HG03066 (cell line): Measurements from ENCODE around the gene SPOP.

Experiments used
- ATAC-seq: cut with Tn5 transposase; IDR thresholded peaks from one replicate; pipeline ENCODE4 v1.9.1; 2021; ENCODE audit warnings: low read depth; ENCODE audit not compliant: unreplicated experiment

The SPOP gene

GRCh38 chr17:49589577-49589927, 88.3 kb downstream of the SPOP start:
- no peak for ATAC-seq

DNA sequence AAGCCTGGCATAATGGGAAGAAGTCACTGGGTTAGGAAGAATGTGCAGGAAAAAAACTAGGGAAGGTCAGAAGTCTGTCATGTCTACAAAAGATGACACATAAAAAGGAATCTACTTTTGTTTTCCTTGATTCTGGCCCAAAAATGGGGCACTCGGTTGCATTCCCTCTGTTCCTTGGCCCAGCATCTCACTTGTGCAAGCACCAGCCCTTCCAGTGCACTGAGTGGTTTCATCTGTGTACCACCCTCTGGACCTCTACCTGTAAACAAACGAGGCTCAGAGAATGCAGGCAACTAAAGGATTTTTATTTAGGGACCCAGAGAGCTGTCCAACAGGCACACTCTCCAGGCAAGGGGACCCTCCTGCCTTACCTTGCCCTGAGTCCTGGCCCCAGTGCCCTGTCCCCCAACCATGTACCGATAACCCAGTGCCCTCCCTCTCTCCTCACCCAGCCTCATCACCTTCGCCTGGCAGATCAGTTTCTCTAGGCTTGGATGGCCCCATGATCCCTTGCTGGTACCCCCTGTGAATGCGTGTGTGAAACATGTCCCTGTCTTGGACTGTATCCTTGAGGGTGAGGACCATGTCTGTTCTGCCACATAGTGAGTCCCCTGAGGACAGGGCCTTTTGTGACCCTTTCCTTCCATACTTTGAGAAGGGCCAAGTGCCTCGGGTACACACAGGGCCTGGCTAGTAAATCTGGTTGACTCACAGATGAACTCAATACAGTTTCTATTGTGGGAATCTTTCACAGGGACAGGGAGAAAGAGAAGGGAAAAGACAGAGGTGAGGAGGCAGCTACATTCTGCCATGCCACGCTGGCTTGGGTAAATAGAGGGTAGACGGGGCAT, 88.9 kb downstream of the SPOP start:
- ATAC-seq = no peak

DNA sequence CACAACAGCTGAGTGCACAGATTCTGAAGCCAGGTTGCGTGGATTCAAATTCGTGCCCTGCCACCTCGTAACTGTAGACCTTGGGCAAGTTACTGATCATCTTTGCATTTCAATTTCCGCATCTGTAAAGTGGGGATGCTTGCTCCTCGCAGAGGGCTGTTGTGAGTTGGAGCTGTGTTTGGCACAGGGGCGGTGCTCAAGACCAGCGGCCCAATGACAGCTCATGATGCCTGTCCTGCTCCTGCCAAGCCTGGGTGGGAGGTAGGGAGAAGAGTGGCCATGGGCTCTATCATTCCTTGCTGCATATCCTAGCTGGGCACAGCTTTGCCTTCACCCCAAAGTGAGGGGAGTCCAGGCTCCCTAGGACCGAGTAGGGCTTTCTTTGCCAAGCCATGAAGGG, 89.6 kb downstream of the SPOP start:
- ATAC-seq = no peak

GRCh38 chr17:49587366-49588073, 90.4 kb downstream of the SPOP start:
- ATAC-seq = no peak

GRCh38 chr17:49585422-49586027, 92.4 kb downstream of the SPOP start:
- ATAC-seq = no peak

DNA sequence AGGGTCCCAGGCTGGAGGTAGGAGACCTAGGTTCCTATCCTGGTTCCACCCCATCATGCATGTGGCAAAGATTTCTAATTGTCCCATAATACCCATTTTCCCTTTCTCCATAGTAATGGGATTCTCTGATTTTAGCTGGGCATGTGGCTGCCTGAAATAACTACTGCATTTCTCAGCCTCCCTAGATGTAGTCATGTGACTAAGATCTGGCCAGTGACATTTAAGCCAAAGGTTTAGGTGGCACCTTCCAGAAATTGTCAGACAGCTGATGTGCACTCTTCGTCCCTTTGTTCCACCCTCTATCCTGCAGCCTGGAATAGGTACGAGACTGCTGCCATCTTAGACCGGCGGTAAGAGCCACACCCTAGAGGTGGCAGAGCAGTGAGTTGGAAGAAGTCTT, 94.0 kb downstream of the SPOP start:
- ATAC-seq = no peak

DNA sequence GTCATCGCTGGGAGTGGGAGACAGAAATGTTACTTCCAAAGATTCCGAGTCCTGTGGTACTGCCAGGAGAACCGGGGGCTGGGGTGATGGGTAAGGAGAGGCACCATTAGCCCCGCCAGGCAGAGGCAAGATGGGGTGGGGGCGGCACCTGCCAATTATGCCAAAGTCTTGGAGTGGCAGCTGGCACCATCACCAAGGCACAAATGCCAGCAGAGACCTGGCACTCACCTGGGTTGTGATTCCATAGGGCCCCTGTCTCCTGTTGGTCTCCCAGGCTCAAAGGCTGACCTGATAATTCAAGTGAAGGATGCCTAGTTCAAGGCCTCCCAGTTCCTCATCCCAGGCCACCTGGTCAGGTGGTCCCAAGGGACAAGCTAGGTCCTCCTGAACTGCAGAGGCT, 94.7 kb downstream of the SPOP start:
- no peak for ATAC-seq

DNA sequence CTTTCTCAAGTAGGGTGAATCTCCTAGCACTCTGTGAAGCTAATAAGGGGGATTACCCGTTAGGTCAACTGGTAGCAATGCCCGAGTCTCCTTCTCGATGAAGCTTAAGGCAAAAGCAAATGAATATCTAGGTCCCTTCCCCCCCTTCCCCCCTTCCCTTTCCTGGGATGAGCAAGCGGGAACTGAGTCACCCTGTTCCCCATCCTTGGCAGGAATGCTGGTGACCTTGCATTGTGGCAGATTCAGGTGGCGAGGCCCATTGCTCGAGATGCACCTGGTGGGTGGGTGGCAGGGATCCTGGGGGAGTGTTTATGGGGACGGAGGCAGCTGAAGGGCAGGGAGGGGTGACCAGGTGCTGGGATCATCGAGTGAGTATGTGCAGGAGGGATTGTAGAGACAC, 95.1 kb downstream of the SPOP start:
- ATAC-seq = no peak

DNA sequence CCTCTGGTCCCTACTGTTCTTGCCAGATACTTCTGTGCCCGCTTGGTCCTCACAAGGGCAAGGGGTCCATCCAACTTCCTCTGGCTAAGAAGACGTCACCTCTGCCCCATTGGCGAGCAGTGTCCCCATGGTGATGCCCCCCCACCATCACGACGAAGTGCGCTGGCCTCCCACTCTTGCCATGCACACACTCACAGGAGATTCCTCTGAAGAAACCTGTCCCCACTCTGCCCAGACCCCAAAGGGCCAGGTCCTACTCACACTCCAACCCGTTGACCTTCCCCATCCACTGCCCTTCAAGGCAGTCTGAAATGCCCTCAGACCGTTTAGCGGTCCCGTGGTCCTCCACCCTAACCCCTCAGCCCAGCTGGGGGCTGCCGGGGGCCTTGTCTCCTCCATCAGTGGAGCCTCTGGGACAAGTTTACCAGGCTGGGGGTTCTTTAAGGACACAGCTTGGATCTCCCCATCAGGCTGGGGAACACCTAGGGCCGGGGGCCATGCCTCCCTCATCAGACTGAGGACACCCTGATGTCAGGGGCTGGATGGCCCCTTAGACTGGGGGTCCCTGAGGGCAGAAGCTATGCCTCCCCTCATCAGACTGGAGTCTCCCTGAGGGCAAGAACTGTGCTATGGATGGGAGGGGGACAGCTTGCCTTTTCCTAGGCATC, 95.7 kb downstream of the SPOP start:
- no peak for ATAC-seq

GRCh38 chr17:49581648-49581998, 96.3 kb downstream of the SPOP start:
- ATAC-seq = no peak

DNA sequence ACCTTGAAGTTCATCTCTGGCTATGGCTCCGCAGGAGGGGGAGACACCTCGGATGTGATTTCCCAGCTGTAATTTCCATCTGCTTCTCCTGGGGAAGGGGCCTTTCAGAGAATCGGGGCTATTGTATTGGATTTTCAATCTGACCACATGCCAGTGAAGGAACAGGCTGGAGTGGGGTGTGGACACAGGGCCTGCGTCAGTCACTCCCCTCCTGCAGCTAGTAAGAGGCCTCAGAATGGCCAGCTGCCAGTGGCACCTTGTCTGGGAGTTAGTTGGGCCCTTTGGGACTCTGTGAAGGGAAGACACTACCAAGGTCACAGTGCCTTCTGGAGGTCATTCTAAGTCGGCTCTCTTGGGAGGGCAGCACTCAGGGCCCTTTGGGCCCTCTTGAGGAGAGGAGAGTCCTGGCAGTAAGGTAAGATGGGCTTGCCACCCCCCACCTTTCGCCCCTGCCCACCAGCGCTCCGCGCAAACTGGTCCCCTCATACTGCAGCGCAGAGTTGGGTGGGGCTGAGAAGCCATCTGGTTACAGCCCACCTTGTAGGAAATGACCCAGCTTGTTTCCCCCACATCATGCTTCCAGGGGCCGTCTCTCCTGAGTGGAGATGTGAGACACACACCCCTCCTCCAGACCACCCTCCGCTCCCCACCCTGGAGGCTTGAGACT, 96.8 kb downstream of the SPOP start:
- ATAC-seq = no peak

- ATAC-seq = no peak
Measured at GRCh38 chr17:49580055-49580721, 97.7 kb downstream of the SPOP start.

- no peak for ATAC-seq
Measured at GRCh38 chr17:49579522-49579921, 98.4 kb downstream of the SPOP start.

DNA sequence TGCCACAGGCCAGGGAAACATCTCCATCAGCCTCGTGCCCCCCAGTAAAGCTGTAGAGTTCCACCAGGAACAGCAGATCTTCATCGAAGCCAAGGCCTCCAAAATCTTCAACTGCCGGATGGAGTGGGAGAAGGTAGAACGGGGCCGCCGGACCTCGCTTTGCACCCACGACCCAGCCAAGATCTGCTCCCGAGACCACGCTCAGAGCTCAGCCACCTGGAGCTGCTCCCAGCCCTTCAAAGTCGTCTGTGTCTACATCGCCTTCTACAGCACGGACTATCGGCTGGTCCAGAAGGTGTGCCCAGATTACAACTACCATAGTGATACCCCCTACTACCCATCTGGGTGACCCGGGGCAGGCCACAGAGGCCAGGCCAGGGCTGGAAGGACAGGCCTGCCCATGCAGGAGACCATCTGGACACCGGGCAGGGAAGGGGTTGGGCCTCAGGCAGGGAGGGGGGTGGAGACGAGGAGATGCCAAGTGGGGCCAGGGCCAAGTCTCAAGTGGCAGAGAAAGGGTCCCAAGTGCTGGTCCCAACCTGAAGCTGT, 98.9 kb downstream of the SPOP start:
- ATAC-seq = no peak

GRCh38 chr17:49578414-49578813, 99.5 kb downstream of the SPOP start:
- no peak for ATAC-seq

- ATAC-seq = no peak
Measured at GRCh38 chr17:49577963-49578362, 99.9 kb downstream of the SPOP start.

GRCh38 chr17:49577650-49577934, 100.3 kb downstream of the SPOP start:
- no peak for ATAC-seq

- no peak for ATAC-seq
Measured at GRCh38 chr17:49576917-49577649, 100.8 kb downstream of the SPOP start.

DNA sequence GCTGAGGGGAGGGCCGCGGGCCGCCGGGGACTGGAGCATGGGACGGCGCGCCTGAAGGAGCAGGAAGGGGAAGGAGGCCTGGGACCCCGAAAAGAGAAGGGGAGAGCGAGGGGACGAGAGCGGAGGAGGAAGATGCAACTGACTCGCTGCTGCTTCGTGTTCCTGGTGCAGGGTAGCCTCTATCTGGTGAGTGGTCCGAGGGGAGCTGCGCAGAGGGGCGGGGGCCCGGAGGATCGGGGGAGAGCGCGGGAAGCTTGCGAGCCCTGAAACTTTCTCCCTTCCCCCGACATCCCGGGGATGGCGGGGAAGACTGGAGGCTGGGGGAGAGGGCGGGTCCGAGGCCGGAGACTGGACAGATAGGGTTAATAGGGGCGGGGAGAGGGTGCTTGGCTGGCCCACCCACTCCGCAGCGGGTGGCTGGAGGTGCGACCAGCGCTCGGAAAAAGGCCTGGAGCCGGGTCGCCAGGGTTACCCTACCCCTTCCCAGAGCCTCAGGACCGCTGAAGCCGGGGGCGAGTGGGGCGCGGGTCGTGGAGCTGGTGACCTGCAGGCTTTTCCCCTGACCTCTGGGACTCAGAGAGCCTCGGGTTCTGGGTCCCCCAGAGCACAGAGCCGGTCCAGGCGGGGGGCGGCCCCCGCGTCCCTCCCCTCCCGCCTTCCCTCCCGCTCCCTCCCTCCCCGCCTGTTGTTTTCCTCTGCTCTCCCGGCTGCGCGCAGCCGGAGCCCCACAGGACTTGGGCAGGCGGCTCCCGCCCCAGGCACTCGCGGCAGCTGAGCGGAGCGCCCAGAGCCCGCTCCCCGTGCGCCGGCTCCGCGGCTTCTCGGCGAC, 101.6 kb downstream of the SPOP start:
- no peak for ATAC-seq
